Heart left ventricle (tissue), 13 donors: ENCODE measurements around the gene FUOM.

Experiments
- CTCF ChIP-seq, 12 donors: fragments of 200-600 bp; sonication (generic) in 4 of 12; IDR thresholded peaks; one replicate each; pipeline versions ENCODE4 v1.5.0 to v1.8.0; 2018 to 2022; ENCODE audit warnings: antibody characterized with exemption in 12 of 12, mild to moderate bottlenecking in 5 of 12
- POLR2A ChIP-seq, 2 donors: fragments of 450-650 bp; IDR thresholded peaks; one replicate each; pipeline ENCODE4 v1.6.1; 2017; ENCODE audit warnings: antibody characterized with exemption in 2 of 2, mild to moderate bottlenecking in 2 of 2, moderate library complexity in 2 of 2
- donor health status: ischemic (EF 13 %, LVEDD 7.1; RV severe dilation, severe dysfunction).
- donor health status: DM: no; HTN: yes; CAD: no.
- donor health status: DM: no; HTN: no; CAD: no.
- donor health status: ischemic (EF 25% LVEDD 6.9; RV normal size, moderate dysfunction).
- donor health status: ischemic (EF 25% LVEDD 5.7; RV mildly dilated, moderate dysfunction).
- donor health status: ischemic (EF 35%, LVEDD 5.7; RV mildly dilated, moderate dysfunction).
- donor health status: nonischemic (EF 11% LVEDD 7.7; RV severe dilation, severe dysfunction).
- donor health status: DM: yes; HTN: yes; CAD: no.
- donor health status: PGD.
- donor health status: ischemic (EF 29% LVEDD 5.4; RV normal size, mild dysfunction).
- donor health status: nonischemic (EF 23%, LVEDD 6.1; RV moderate dilation, normal function).

GRCh38 chr10:133401500-133401899, 43.7 kb upstream of the FUOM start:
- no peak for TF ChIP-seq POLR2A (IDR thresholded peaks at IDR 0.05)
- TF ChIP-seq CTCF (IDR thresholded peaks at IDR 0.05): no peak
